Measurements from ENCODE around the gene COL27A1.

GRCh38 chr9:114347675-114348074 lies 192.3 kb downstream of the COL27A1 start:
- TF ChIP-seq CTCF (IDR thresholded peaks at IDR 0.05; ENCODE audit: insufficient read depth, low read length) = no peak
- TF ChIP-seq POLR2AphosphoS5 (IDR thresholded peaks at IDR 0.05; ENCODE audit: low read depth) = no peak
- TF ChIP-seq REST (IDR thresholded peaks at IDR 0.05; ENCODE audit: insufficient replicate concordance, low read depth) = no peak
- no peak for TF ChIP-seq GABPA (IDR thresholded peaks at IDR 0.05; ENCODE audit: low read depth)
